Renal cortical epithelial cell (primary cell): ENCODE measurements around the gene MTOR. TPM values are rescaled to one million over a fixed set of nuclear protein-coding genes. Genes with fewer than 3 reads are reported as not detected.
"Not testable (repeated sequence)": the region's sequence is repeated elsewhere in the genome, so short reads cannot be mapped to it uniquely, and the experiment has no call there.

Experiments
- DNase-seq: peaks from one replicate; pipeline ENCODE4 v3.0.0-alpha.2; 2011; ENCODE audit warnings: low read depth
- total RNA-seq: library from RNA; depleted of rRNA; stranded (reverse); fragments of >200 nt; gene quantifications from 2 replicates; pipeline ENCODE4 v1.2.3, GENCODE V29; 2014

Gene MTOR
- total RNA-seq, result 42.4 and 105 TPM in 2 replicates

- peak; percentile 99 for DNase-seq
These were observed at the start of gene MTOR for GRCh38 chr1:11262171-11263049. Gene MTOR (minus strand): TSS chr1:11262551. CDS start chr1:11259409, 3,142 bp downstream.

- no peak for DNase-seq
These were observed 47.0 kb upstream of the MTOR start for GRCh38 chr1:11309385-11309784.

GRCh38 chr1:11308699-11309224 is 46.4 kb upstream of the MTOR start:
- no peak for DNase-seq

GRCh38 chr1:11307852-11308251 is 45.5 kb upstream of the MTOR start:
- DNase-seq, result no peak

- DNase-seq, result not testable (repeated sequence)
These were observed 43.2 kb upstream of the MTOR start for GRCh38 chr1:11305516-11305915.

GRCh38 chr1:11302366-11302765 is 40.0 kb upstream of the MTOR start:
- DNase-seq, result no peak

GRCh38 chr1:11301601-11302000 is 39.2 kb upstream of the MTOR start:
- no peak for DNase-seq

- DNase-seq, result no peak
These were observed 36.8 kb upstream of the MTOR start for GRCh38 chr1:11299225-11299574.

GRCh38 chr1:11298390-11299224 is 36.3 kb upstream of the MTOR start:
- DNase-seq, result no peak

GRCh38 chr1:11297774-11298173 is 35.4 kb upstream of the MTOR start:
- not testable (repeated sequence) for DNase-seq

GRCh38 chr1:11295905-11296304 is 33.6 kb upstream of the MTOR start:
- DNase-seq, result no peak

GRCh38 chr1:11294951-11295350 is 32.6 kb upstream of the MTOR start:
- DNase-seq, result no peak

- no peak for DNase-seq
These were observed 31.5 kb upstream of the MTOR start for GRCh38 chr1:11293856-11294255.

GRCh38 chr1:11291049-11291448 is 28.7 kb upstream of the MTOR start:
- no peak for DNase-seq

GRCh38 chr1:11289064-11289463 is 26.7 kb upstream of the MTOR start:
- DNase-seq, result no peak

GRCh38 chr1:11286735-11287410 is 24.5 kb upstream of the MTOR start:
- no peak for DNase-seq

GRCh38 chr1:11285883-11286734 is 23.8 kb upstream of the MTOR start:
- DNase-seq, result peak; percentile 11

- no peak for DNase-seq
These were observed 22.4 kb upstream of the MTOR start for GRCh38 chr1:11284784-11285183.

- no peak for DNase-seq
These were observed 20.8 kb upstream of the MTOR start for GRCh38 chr1:11283151-11283550.

- DNase-seq, result no peak
These were observed 19.4 kb upstream of the MTOR start for GRCh38 chr1:11281518-11282331.
